Measurements from ENCODE around the gene SMARCD3. TPM values are rescaled to one million over a fixed set of nuclear protein-coding genes. Genes with fewer than 3 reads are reported as not detected.
A peak's percentile ranks its signal among the peaks of the same experiment; 100 is the strongest.

SMARCD3 gene
- total and polyA plus RNA-seq, 2 of the 8 experiments (the other 6 are each of a cell fraction or from before 2014, with no cell fraction given), result 3.0 to 5.6 TPM

DNA sequence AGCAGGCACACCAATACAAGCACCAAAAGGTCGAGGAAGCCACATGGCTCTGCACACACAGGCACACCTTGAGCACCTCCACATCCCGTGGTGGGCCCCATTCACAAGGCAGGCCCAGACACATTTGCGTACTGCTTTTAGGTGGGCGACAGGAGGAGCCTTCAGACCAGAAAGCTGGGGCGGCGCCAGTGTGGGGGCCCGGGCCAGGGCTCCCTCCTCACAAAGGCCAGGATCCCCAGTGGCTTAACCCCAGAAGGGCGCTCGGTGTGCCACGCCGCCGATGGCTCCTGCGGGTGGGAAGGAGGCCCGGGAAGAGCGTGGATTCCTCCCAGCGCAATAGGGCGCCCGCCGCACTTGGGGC, 2.8 kb upstream of the SMARCD3 start:
- no peak for FAIRE-seq
- DNase-seq (ENCODE audit: low read depth in 1 of 2, low spot score in 2 of 2), result peak in 1 of 2 experiments; percentile 62
- H3K27me3 ChIP-seq (replicated peaks in 1 of 4; ENCODE audit: control insufficient read depth in 3 of 4, extremely low read depth in 1 of 4, insufficient read depth in 3 of 4, low read length in 3 of 4), result peaks cover 16 to 63% (median 53%) of the 10 kb centered on the region in 4 experiments

More for the DNA sequence above, 2.8 kb upstream of the SMARCD3 start:
- H4K5ac ChIP-seq (ENCODE audit: insufficient read length, low read depth, low read length), result no peak overlapping the region
- ChIA-PET CTCF (ENCODE audit: partially characterized antibody) (interaction anchor here (0.8 to 3.3 kb wide), 9 partner anchors 8 to 126 kb away, joined by 3 to 14 read pairs (median 4); partner anchors contain the start of gene ABCF2), POLR2A (ENCODE audit: partially characterized antibody) (interaction anchor here (0.7 to 3.1 kb wide), 4 partner anchors 10 to 26 kb away, joined by 3 to 22 read pairs (median 5); partner anchors contain the start of genes ABCF2 and CHPF2)
- peak overlapping the region; percentile 93; the same call in 1 of the 2 replicates for H2AK5ac ChIP-seq (ENCODE audit: low read depth, low read length)
- peak overlapping the region in 1 of 4 experiments; percentile 62; a peak in 2 of 7 replicates for H3K9ac ChIP-seq (replicated peaks in 1 of 4; ENCODE audit: extremely low read depth in 1 of 4, low read depth in 3 of 4, low read length in 3 of 4)
- H3K14ac ChIP-seq (ENCODE audit: insufficient read length), result peak overlapping the region; percentile 19
- H4K20me1 ChIP-seq (replicated peaks in 1 of 2; ENCODE audit: control insufficient read depth in 1 of 2, insufficient read depth in 2 of 2, low read length in 2 of 2), result peaks cover 1 to 9% of the 10 kb centered on the region in 2 experiments
- 3% methylated on average over 18 of the region's 19 CpGs; no CpG with 5 or more reads in 1 of the 2 experiments for WGBS, 2 experiments (ENCODE audit: extremely low coverage in 1 of 2, insufficient coverage in 1 of 2, insufficient read length in 1 of 2, insufficient replicate concordance in 2 of 2, low coverage in 1 of 2, low lambda C conversion rate in 2 of 2, missing lambda C conversion rate in 1 of 2)
- H3K23me2 ChIP-seq (ENCODE audit: low read depth, low read length), result peaks cover 25% of the 10 kb centered on the region
- H2AFZ ChIP-seq (ENCODE audit: low read length), result no peak overlapping the region
- TF ChIP-seq CBX5 (IDR thresholded peaks at IDR 0.05; ENCODE audit: low read depth, low read length), result no peak
- TF ChIP-seq SUZ12 (IDR thresholded peaks at IDR 0.05; ENCODE audit: low read length), result no peak
- TF ChIP-seq, protein P1, sequence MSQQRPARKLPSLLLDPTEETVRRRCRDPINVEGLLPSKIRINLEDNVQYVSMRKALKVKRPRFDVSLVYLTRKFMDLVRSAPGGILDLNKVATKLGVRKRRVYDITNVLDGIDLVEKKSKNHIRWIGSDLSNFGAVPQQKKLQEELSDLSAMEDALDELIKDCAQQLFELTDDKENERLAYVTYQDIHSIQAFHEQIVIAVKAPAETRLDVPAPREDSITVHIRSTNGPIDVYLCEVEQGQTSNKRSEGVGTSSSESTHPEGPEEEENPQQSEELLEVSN (IDR thresholded peaks at IDR 0.05), result peak; percentile 65; the same call in 1 of the 2 replicates
- TF ChIP-seq, protein P2, sequence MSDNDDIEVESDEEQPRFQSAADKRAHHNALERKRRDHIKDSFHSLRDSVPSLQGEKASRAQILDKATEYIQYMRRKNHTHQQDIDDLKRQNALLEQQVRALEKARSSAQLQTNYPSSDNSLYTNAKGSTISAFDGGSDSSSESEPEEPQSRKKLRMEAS (IDR thresholded peaks at IDR 0.05), result peak; percentile 88
- peak; percentile 63 for TF ChIP-seq EZH2 (IDR thresholded peaks at IDR 0.05; ENCODE audit: low read depth, low read length, severe bottlenecking)
- H3K79me2 ChIP-seq (ENCODE audit: control insufficient read depth in 1 of 2, insufficient read depth in 2 of 2, low read length in 2 of 2), result no peaks in the 10 kb centered on the region
- H4K91ac ChIP-seq (replicated peaks; ENCODE audit: insufficient read length, low read length), result peak overlapping the region; percentile 97
- peak overlapping the region; percentile 77 to 99 for H3K4me2 ChIP-seq (ENCODE audit: insufficient read depth in 1 of 2, low read depth in 2 of 2, low read length in 2 of 2)
- H2BK15ac ChIP-seq (ENCODE audit: low read length), result peak overlapping the region; percentile 88; the same call in 1 of the 2 replicates
- H2BK12ac ChIP-seq (ENCODE audit: low read depth, low read length), result peak overlapping the region; percentile 96; the same call in 1 of the 2 replicates
- no peak overlapping the region for H3K56ac ChIP-seq (replicated peaks; ENCODE audit: insufficient read length, low read depth, low read length)
- peak overlapping the region; percentile 45 to 81 (median 66) for H3K4me3 ChIP-seq (ENCODE audit: extremely low read depth in 1 of 4, insufficient read depth in 2 of 4, low read depth in 3 of 4, low read length in 4 of 4)
- peak overlapping the region; percentile 71 for H3K23ac ChIP-seq (ENCODE audit: insufficient read length)
- peak overlapping the region; percentile 43; the same call in 1 of the 2 replicates for H2BK20ac ChIP-seq (ENCODE audit: low read length)
- H4K8ac ChIP-seq (ENCODE audit: extremely low read depth, insufficient read depth, low read length), result peak overlapping the region; percentile 91
- no peak overlapping the region for H3K27ac ChIP-seq (ENCODE audit: low read depth, low read length)
- H3K9me3 ChIP-seq (ENCODE audit: insufficient read depth in 2 of 2, low read depth in 1 of 2, low read length in 1 of 2), result no peaks in the 10 kb centered on the region
- no peak overlapping the region for H2BK120ac ChIP-seq (replicated peaks; ENCODE audit: low read depth, low read length)
- H3K4me1 ChIP-seq (replicated peaks in 1 of 4; ENCODE audit: control insufficient read depth in 3 of 4, insufficient read depth in 4 of 4, low read length in 3 of 4), result peaks cover 0 to 49% (median 33%) of the 10 kb centered on the region in 4 experiments; a peak in 6 of 7 replicates
- H2BK5ac ChIP-seq (ENCODE audit: low read depth, low read length), result no peak overlapping the region; the same call in 1 of the 2 replicates
- no peaks in the 10 kb centered on the region for H3K36me3 ChIP-seq (ENCODE audit: control insufficient read depth in 2 of 4, insufficient read depth in 4 of 4, low read length in 3 of 4)
- H3K18ac ChIP-seq (ENCODE audit: extremely low read depth, low read length), result peak overlapping the region; percentile 78
- H3K4ac ChIP-seq (replicated peaks; ENCODE audit: insufficient read length, low read depth, low read length), result no peak overlapping the region
- no peaks in the 10 kb centered on the region for H3K79me1 ChIP-seq (ENCODE audit: low read depth, low read length)

Data from H1 (cell line).